Ectodermal cell (in vitro differentiated cells): ENCODE results near the gene ABHD10.
"Not testable (repeated sequence)": the region's sequence is repeated elsewhere in the genome, so short reads cannot be mapped to it uniquely, and the experiment has no call there.

Source experiments
- H3K27ac ChIP-seq: 2 replicates; pipeline ENCODE4 v1.7.0; 2013; ENCODE audit warnings: mild to moderate bottlenecking, low read depth, low read length; ENCODE audit not compliant: insufficient read depth, poor library complexity, severe bottlenecking
- H3K27me3 ChIP-seq: 2 replicates; pipeline ENCODE4 v1.7.0; 2013; ENCODE audit warnings: mild to moderate bottlenecking, low read length; ENCODE audit not compliant: insufficient read depth, control insufficient read depth, poor library complexity, severe bottlenecking
- H3K36me3 ChIP-seq: one replicate; pipeline ENCODE4 v1.7.0; 2013; ENCODE audit warnings: low read length; ENCODE audit not compliant: control insufficient read depth, insufficient read depth
- H3K4me1 ChIP-seq: one replicate; pipeline ENCODE4 v1.7.0; 2013; ENCODE audit warnings: low read length; ENCODE audit not compliant: control insufficient read depth, insufficient read depth
- H3K4me3 ChIP-seq: 2 replicates; pipeline ENCODE4 v1.7.0; 2013; ENCODE audit warnings: low read depth, low read length, control low read depth; ENCODE audit not compliant: insufficient read depth
- H3K9me3 ChIP-seq: 2 replicates; pipeline ENCODE4 v1.7.0; 2013; ENCODE audit warnings: mild to moderate bottlenecking, low read length, moderate library complexity; ENCODE audit not compliant: control insufficient read depth
- WGBS, 2 experiments: methylation state at CpG; one replicate each; pipeline ENCODE4 v1.1.7; 2013; ENCODE audit warnings: missing lambda C conversion rate in 2 of 2; 5-methylcytosine and 5-hydroxymethylcytosine counted together

The ABHD10 gene

GRCh38 chr3:112027826-112028225 lies 49.0 kb downstream of the ABHD10 start:
- H3K27ac ChIP-seq, result no peak overlapping the region

DNA sequence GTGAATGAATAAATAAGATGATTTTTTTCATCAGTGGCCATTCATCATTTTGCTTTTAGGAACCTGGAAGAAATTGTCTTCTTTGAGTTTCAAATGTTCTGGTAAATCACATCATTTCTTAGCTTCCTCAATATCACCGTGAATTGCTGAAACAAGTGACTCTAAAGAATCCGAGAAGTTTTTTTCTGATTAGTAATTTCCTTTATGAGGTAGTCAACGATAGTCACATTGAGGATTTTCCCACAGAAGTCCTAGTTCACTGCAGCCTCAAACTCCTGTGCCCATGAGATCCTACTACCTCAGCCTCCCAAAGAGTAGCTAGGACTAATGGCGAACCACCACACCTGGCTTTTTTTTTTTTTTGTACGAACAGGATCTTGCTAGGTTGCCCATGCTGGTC lies 52.1 kb downstream of the ABHD10 start:
- H3K4me3 ChIP-seq, result no peak overlapping the region
- 94 to 97% methylated on average over 5 of the region's 5 CpGs for WGBS, 2 experiments
- H3K36me3 ChIP-seq, result no peaks in the 10 kb centered on the region
- H3K27ac ChIP-seq, result no peak overlapping the region
- H3K27me3 ChIP-seq, result no peaks in the 10 kb centered on the region
- H3K4me1 ChIP-seq, result no peaks in the 10 kb centered on the region
- H3K9me3 ChIP-seq, result no peaks in the 10 kb centered on the region

More at GRCh38 chr3:112027826-112028225, 49.0 kb downstream of the ABHD10 start:
- Histone ChIP-seq H3K4me1 (no peaks in the 10 kb centered on the region), H3K4me3 (no peak overlapping the region), H3K27me3 (no peaks in the 10 kb centered on the region), H3K36me3 (no peaks in the 10 kb centered on the region), H3K9me3 (no peaks in the 10 kb centered on the region)
- WGBS, 2 experiments, result 94 to 95% methylated on average over 4 of the region's 4 CpGs

GRCh38 chr3:112032098-112032731 lies 53.4 kb downstream of the ABHD10 start:
- Histone ChIP-seq H3K27ac (no peak overlapping the region), H3K9me3 (no peaks in the 10 kb centered on the region), H3K4me1 (no peaks in the 10 kb centered on the region), H3K4me3 (no peak overlapping the region), H3K27me3 (no peaks in the 10 kb centered on the region), H3K36me3 (no peaks in the 10 kb centered on the region)
- WGBS, 2 experiments, result 92% methylated on average over 5 of the region's 5 CpGs

DNA sequence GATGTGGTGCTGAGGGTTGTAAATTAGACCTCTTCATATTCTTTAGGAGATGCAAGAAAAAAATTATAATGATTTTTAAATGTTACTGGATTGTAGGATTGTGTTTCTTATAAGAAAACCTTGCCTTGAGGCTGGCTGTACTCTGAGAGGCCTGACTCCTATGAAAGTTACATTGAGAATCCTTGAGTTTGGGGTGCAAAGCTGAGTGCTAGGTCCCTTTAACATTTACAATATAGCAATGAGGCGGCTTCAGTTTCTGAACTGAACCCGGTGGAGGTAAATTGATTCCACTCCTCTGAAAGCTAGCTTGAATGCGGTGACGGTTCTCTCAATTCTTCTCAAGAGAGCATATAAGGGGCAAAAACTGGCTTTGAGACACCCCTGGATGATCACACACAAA lies 55.6 kb downstream of the ABHD10 start, which contains the start of gene TMPRSS7:
TMPRSS7 (plus strand) TSS at position 301 of the 400 bp plus-strand sequence. CDS start 110 bp downstream, outside the sequence.
- Histone ChIP-seq H3K27me3 (no peaks in the 10 kb centered on the region), H3K9me3 (no peaks in the 10 kb centered on the region), H3K4me3 (no peak within 1 kb of the TSS), H3K4me1 (no peaks in the 10 kb centered on the region), H3K27ac (no peak within 1 kb of the TSS), H3K36me3 (no peaks in the 10 kb centered on the region)
- WGBS, 2 experiments, result 77 to 85% methylated on average over 4 of the region's 4 CpGs

DNA sequence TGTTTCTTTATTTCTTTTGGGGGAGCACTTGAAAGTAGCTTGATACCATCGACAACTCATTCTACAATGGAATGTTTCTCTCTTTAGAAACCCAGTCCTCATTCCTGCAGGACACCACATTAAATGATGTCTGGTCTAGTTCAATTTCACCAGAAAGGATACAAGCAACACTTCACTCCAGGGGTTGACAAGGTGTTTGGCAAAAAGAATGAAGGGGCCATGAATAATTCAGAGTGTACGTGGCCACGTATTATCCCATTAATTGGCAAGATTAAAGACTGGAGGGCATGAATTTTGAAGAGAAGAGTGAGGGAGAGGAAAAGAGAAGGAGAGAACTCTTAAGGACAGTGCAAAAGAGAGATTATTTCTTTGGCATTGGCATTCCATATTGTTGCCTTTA lies 56.4 kb downstream of the ABHD10 start:
- Histone ChIP-seq H3K36me3 (no peaks in the 10 kb centered on the region), H3K4me3 (no peak overlapping the region), H3K27me3 (no peaks in the 10 kb centered on the region), H3K27ac (no peak overlapping the region), H3K9me3 (no peaks in the 10 kb centered on the region), H3K4me1 (no peaks in the 10 kb centered on the region)
- WGBS, 2 experiments, result 75 to 76% methylated on average over 3 of the region's 3 CpGs

DNA sequence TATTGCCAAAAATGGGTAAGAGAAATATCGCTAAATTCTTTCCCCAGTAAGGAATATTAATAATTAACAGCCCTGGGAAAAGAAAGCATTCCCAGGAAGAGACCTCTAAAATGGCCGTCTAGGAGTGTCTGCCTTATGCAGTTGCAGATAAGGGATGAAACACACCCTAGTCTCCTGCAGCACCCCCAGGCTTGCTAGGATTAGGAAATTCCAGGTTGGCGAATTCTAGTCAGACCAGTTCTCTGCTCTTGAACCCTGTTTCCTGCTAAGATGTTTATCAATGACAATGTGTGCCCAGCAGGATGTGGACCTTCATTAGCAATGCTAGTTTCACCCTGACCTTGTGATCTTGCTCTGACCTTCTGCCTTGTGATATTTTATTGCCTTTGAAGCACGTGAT lies 58.4 kb downstream of the ABHD10 start:
- H3K27me3 ChIP-seq, H3K27ac ChIP-seq, H3K9me3 ChIP-seq, H3K4me3 ChIP-seq, H3K36me3 ChIP-seq, H3K4me1 ChIP-seq: not testable (repeated sequence)
- WGBS, 2 experiments, result 70 to 90% methylated on average over 2 to 4 of the region's 4 CpGs

DNA sequence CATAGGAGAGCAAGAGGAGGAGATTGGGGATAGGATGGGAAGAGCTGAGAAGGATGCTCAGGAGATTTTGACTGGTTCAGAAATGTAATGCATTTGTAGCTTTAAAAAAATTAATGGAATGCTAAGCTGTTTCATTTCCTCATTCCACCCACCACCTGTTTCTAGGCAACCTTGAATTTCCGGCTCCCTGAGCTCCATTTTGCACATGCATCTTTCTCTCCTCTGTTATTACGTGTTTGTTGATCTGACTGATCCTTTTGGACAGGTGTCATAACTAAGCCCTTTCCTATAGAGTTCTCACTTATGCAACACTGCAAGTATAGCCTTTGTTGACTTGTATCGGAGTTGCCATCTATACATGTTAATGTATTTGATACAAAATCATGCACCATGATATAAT lies 60.0 kb downstream of the ABHD10 start:
- H3K4me3 ChIP-seq, result no peak overlapping the region
- WGBS, 2 experiments, result 93 to 96% methylated on average over 2 to 3 of the region's 3 CpGs
- H3K4me1 ChIP-seq, result no peaks in the 10 kb centered on the region
- H3K27ac ChIP-seq, result no peak overlapping the region
- H3K9me3 ChIP-seq, result no peaks in the 10 kb centered on the region
- no peaks in the 10 kb centered on the region for H3K36me3 ChIP-seq
- no peaks in the 10 kb centered on the region for H3K27me3 ChIP-seq

- Histone ChIP-seq H3K4me3 (no peak overlapping the region), H3K27me3 (no peaks in the 10 kb centered on the region)
Observed at GRCh38 chr3:112041321-112041720, 62.5 kb downstream of the ABHD10 start.

DNA sequence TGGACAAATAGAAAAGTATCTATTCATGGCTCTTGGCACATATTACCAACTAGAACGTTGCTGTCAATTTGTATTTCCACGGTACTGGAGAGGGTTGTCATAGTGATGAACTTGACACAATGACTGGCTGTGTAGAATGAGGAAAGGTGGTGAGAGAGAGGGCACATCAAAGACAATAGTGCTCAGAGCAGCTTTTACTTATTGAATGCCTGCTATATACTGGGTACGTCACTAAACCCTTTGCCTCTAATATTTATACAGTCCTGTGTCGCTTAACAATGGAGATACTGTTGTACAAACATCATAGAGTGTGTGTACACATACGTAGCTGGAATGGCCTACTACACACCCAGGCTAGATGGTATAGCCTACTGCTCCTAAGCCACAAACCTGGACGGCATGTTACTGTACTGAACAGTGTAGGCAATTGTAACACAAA lies 64.0 kb downstream of the ABHD10 start:
- H3K4me1 ChIP-seq, result no peaks in the 10 kb centered on the region
- H3K27me3 ChIP-seq, result no peaks in the 10 kb centered on the region
- H3K9me3 ChIP-seq, result no peaks in the 10 kb centered on the region
- H3K36me3 ChIP-seq, result no peaks in the 10 kb centered on the region
- WGBS, 2 experiments, result 84 to 89% methylated on average over 6 of the region's 6 CpGs
- no peak overlapping the region for H3K27ac ChIP-seq
- no peak overlapping the region for H3K4me3 ChIP-seq

More at GRCh38 chr3:112041321-112041720, 62.5 kb downstream of the ABHD10 start:
- Histone ChIP-seq H3K9me3 (no peaks in the 10 kb centered on the region), H3K27ac (no peak overlapping the region), H3K4me1 (no peaks in the 10 kb centered on the region), H3K36me3 (no peaks in the 10 kb centered on the region)
